ENCODE measurements around the gene BAD. TPM values are rescaled to one million over a fixed set of nuclear protein-coding genes. Genes with fewer than 3 reads are reported as not detected.

BAD gene
- total and polyA plus RNA-seq, 2 of the 13 experiments (the other 11 are each of a cell fraction or from before 2014, with no cell fraction given), result 17.9 to 28.5 TPM

DNA sequence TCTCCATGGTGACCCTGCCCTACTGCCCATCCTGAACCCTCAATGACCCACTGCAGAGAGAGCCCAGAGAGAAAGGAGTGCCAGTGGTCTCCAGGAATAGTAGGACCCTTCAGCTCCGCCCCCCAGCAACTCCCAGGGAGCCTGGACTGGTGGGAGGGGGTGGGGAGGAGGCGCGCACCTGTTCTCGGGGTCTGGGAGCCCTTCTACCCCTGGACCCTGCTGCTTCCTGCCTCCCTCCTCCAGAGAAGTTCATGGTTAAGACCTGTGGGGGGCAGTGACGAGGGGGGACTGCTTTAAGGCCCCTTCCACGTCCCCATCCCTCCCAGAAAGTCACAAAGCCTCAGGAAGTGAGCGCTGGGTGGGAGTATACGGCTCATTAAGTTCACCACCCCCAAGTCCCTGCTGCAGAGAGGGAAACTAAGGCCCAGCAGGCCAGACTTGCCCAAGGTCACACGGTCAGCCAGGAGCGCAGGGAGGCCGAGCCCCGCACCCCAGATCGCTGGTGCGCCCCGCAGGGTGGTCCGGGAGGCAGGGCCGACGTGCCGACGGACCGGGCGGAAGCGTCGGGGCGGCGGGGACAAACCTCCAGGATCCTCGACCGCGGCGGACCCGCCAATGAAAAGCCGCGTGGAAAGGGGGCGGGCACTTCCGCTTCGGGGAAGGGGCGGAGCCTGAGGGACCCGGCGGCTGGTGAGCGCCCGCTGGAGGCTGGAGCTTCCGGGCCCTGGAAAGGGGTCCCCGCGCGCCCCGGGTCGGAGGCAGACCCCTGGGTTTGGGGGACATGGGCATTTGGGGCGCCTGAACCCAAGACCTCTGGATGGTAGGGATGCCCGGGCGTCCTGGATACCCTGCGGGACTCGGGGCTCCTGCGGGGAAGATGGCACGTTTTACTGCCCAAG lies 58.6 kb downstream of the BAD start, which contains the start of the genes NUDT22 and TRPT1 (continued):
- TF ChIP-seq CREM (IDR thresholded peaks at IDR 0.05) (peak; percentile 29; the same call in 1 of the 2 replicates), CREM (CRISPR knock-in tag; IDR thresholded peaks at IDR 0.05) (no peak), ZNF652 (CRISPR knock-in tag; IDR thresholded peaks at IDR 0.05; ENCODE audit: borderline replicate concordance, low read depth) (no peak), SRSF1 (optimal IDR thresholded peaks at IDR 0.05; ENCODE audit: low read depth, low read length) (no peak), WIZ (CRISPR knock-in tag; IDR thresholded peaks at IDR 0.05) (peak; percentile 28; the same call in 1 of the 2 replicates), ZSCAN20 (CRISPR knock-in tag; IDR thresholded peaks at IDR 0.05; ENCODE audit: borderline replicate concordance) (no peak), CEBPG (CRISPR knock-in tag; IDR thresholded peaks at IDR 0.05) (no peak), REL (CRISPR knock-in tag; conservative IDR thresholded peaks at IDR 0.05) (no peak), TARDBP (CRISPR knock-in tag; IDR thresholded peaks at IDR 0.05) (peak; percentile 32; the same call in 1 of the 2 replicates), ZNF251 (CRISPR knock-in tag; IDR thresholded peaks at IDR 0.05) (no peak), ZNF34 (CRISPR knock-in tag; IDR thresholded peaks at IDR 0.05; ENCODE audit: borderline replicate concordance) (no peak), NFIB (CRISPR knock-in tag; IDR thresholded peaks at IDR 0.05; ENCODE audit: borderline replicate concordance) (no peak), ZNF253 (CRISPR knock-in tag; IDR thresholded peaks at IDR 0.05; ENCODE audit: borderline replicate concordance) (no peak), CHD4 (IDR thresholded peaks at IDR 0.05; ENCODE audit: borderline replicate concordance, low read length) (no peak), ZNF292 (CRISPR knock-in tag; IDR thresholded peaks at IDR 0.05; ENCODE audit: borderline replicate concordance, low read depth) (no peak), NFYB (CRISPR knock-in tag; IDR thresholded peaks at IDR 0.05) (peak; percentile 84), MBNL3 (CRISPR knock-in tag; conservative IDR thresholded peaks at IDR 0.05) (no peak), ZBTB7A (CRISPR knock-in tag; IDR thresholded peaks at IDR 0.05) (peak; percentile 78; the same call in 1 of the 2 replicates), ZNF615 (CRISPR knock-in tag; IDR thresholded peaks at IDR 0.05; ENCODE audit: borderline replicate concordance) (no peak; the same call in 1 of the 2 replicates), RBAK (CRISPR knock-in tag; IDR thresholded peaks at IDR 0.05) (no peak), PCBP1 (IDR thresholded peaks at IDR 0.05; ENCODE audit: borderline replicate concordance, low read depth, low read length) (0 out of 2 replicates have a peak, but pooled peaks have one; percentile 25), ZIK1 (CRISPR knock-in tag; IDR thresholded peaks at IDR 0.05; ENCODE audit: borderline replicate concordance, low read depth) (peak; percentile 27; the same call in 1 of the 2 replicates), ZNF317 (CRISPR knock-in tag; IDR thresholded peaks at IDR 0.05) (peak; percentile 66), HDAC2 (CRISPR knock-in tag; IDR thresholded peaks at IDR 0.05) (peak; percentile 50), IRF2 (CRISPR knock-in tag; IDR thresholded peaks at IDR 0.05) (0 out of 2 replicates have a peak, but pooled peaks have one; percentile 26)
- TF ChIP-seq, protein P1, sequence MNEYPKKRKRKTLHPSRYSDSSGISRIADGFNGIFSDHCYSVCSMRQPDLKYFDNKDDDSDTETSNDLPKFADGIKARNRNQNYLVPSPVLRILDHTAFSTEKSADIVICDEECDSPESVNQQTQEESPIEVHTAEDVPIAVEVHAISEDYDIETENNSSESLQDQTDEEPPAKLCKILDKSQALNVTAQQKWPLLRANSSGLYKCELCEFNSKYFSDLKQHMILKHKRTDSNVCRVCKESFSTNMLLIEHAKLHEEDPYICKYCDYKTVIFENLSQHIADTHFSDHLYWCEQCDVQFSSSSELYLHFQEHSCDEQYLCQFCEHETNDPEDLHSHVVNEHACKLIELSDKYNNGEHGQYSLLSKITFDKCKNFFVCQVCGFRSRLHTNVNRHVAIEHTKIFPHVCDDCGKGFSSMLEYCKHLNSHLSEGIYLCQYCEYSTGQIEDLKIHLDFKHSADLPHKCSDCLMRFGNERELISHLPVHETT (CRISPR knock-in tag; conservative IDR thresholded peaks at IDR 0.05), result peak; percentile 37; the same call in 1 of the 2 replicates
- TF ChIP-seq, protein P2, sequence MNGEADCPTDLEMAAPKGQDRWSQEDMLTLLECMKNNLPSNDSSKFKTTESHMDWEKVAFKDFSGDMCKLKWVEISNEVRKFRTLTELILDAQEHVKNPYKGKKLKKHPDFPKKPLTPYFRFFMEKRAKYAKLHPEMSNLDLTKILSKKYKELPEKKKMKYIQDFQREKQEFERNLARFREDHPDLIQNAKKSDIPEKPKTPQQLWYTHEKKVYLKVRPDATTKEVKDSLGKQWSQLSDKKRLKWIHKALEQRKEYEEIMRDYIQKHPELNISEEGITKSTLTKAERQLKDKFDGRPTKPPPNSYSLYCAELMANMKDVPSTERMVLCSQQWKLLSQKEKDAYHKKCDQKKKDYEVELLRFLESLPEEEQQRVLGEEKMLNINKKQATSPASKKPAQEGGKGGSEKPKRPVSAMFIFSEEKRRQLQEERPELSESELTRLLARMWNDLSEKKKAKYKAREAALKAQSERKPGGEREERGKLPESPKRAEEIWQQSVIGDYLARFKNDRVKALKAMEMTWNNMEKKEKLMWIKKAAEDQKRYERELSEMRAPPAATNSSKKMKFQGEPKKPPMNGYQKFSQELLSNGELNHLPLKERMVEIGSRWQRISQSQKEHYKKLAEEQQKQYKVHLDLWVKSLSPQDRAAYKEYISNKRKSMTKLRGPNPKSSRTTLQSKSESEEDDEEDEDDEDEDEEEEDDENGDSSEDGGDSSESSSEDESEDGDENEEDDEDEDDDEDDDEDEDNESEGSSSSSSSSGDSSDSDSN (CRISPR knock-in tag; IDR thresholded peaks at IDR 0.05), result peak; percentile 81
